ENCODE measurements around the gene MYO3B.

DNA sequence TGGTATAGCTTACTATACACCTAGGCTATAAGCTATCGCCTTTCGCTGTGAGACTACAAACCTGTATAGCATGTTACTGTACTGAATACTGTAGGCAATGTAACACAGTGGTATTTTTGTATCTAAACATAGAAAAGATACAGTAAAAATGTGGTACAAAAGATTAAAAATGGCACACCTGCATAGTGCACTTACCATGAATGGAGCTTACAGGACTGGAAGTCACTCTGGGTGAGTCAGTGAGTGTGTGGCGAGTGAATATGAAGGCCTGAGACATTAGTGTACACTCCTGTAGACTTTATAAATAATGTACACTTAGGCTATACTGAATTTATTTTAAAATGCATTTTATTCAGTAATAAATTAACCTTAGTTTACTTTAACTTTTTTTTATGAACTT lies 279.0 kb downstream of the MYO3B start:
- no peak for TF ChIP-seq POLR2A (IDR thresholded peaks at IDR 0.05)
- no peak for TF ChIP-seq POLR2AphosphoS5 (IDR thresholded peaks at IDR 0.05)
- TF ChIP-seq EP300 (IDR thresholded peaks at IDR 0.05; ENCODE audit: low read depth): no peak
- TF ChIP-seq, protein P1, sequence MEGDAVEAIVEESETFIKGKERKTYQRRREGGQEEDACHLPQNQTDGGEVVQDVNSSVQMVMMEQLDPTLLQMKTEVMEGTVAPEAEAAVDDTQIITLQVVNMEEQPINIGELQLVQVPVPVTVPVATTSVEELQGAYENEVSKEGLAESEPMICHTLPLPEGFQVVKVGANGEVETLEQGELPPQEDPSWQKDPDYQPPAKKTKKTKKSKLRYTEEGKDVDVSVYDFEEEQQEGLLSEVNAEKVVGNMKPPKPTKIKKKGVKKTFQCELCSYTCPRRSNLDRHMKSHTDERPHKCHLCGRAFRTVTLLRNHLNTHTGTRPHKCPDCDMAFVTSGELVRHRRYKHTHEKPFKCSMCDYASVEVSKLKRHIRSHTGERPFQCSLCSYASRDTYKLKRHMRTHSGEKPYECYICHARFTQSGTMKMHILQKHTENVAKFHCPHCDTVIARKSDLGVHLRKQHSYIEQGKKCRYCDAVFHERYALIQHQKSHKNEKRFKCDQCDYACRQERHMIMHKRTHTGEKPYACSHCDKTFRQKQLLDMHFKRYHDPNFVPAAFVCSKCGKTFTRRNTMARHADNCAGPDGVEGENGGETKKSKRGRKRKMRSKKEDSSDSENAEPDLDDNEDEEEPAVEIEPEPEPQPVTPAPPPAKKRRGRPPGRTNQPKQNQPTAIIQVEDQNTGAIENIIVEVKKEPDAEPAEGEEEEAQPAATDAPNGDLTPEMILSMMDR (IDR thresholded peaks at IDR 0.05): no peak
